K562 (cell line): ENCODE measurements around the gene MAP10. TPM values are rescaled to one million over a fixed set of nuclear protein-coding genes. Genes with fewer than 3 reads are reported as not detected.

Experiments used
- ATAC-seq: fragments of 200-7000 bp; cut with Tn5 transposase; 3 replicates; pipeline ENCODE4 v1.9.1; 2020; ENCODE audit warnings: moderate library complexity
- BruUV-seq: library from RNA; stranded (reverse); fragments of 400-500 nt; replicated peaks from 2 replicates; lab custom pipeline; 2021; lab: Mats Ljungman, UMichigan
- CTCF ChIA-PET: fragments of 300-600 bp; formaldehyde crosslinking; extraction: SDS; loops from one replicate; lab custom pipeline; 2021; ENCODE audit warnings: low intra/inter-chr PET ratio; lab: Yijun Ruan, JAX
- POLR2A ChIA-PET: fragments of 300-600, 350-650 bp; sonication (Branson Sonifier 250); formaldehyde crosslinking; extraction: SDS; loops from one replicate; lab custom pipeline; 2021; ENCODE audit warnings: antibody characterized with exemption, inconsistent platforms; lab: Yijun Ruan, JAX
- DNase-seq, 4 experiments: peaks; one replicate each; pipeline versions ENCODE4 v3.0.0 to v3.0.0-alpha.2; 2011 to 2018; ENCODE audit warnings: low spot score in 3 of 4, mixed read lengths in 3 of 4; ENCODE audit errors: extremely low read depth in 1 of 4
- FAIRE-seq: peaks from 2 replicates; lab custom pipeline; 2011; peaks lifted over from hg19 to GRCh38; lab: Jason Lieb, UNC
- H2AFZ ChIP-seq: 2 replicates; pipeline ENCODE4 v1.6.0; 2011; ENCODE audit warnings: low read depth, low read length, control low read depth, inconsistent platforms
- H3K27ac ChIP-seq: fragments of 200-600 bp; 3 replicates; pipeline ENCODE4 v1.8.0; 2011; ENCODE audit warnings: low read depth, mild to moderate bottlenecking, control low read depth, inconsistent platforms, low read length, moderate library complexity, mixed read lengths; ENCODE audit errors: extremely low read depth
- H3K27me3 ChIP-seq, 2 experiments: fragments of 300-600 bp in 1 of 2; 2 replicates in 1 of 2; 3 replicates in 1 of 2; pipeline versions ENCODE4 v1.6.0 to v1.8.0; 2011; ENCODE audit warnings: inconsistent platforms in 2 of 2, low read length in 2 of 2, mild to moderate bottlenecking in 1 of 2, mixed read lengths in 1 of 2, moderate library complexity in 1 of 2; ENCODE audit not compliant: control insufficient read depth in 2 of 2, insufficient read depth in 2 of 2
- H3K36me3 ChIP-seq: fragments of 300-600 bp; 3 replicates; pipeline ENCODE4 v1.8.0; 2011; ENCODE audit warnings: mild to moderate bottlenecking, low read length, inconsistent platforms; ENCODE audit not compliant: control insufficient read depth, insufficient read depth
- H3K4me1 ChIP-seq, 2 experiments: fragments of 200-600 bp in 1 of 2; replicated peaks in 1 of 2; 2 replicates in 1 of 2; 3 replicates in 1 of 2; pipeline versions ENCODE4 v1.5.1 to v1.8.0; 2011; ENCODE audit warnings: inconsistent platforms in 2 of 2, low read length in 2 of 2, mild to moderate bottlenecking in 1 of 2, mixed read lengths in 1 of 2, moderate library complexity in 1 of 2; ENCODE audit not compliant: control insufficient read depth in 2 of 2, insufficient read depth in 2 of 2
- H3K4me2 ChIP-seq: 2 replicates; pipeline ENCODE4 v1.6.1; 2011; ENCODE audit warnings: low read length, control low read depth, inconsistent platforms, mixed read lengths; ENCODE audit not compliant: insufficient read depth
- H3K4me3 ChIP-seq: fragments of 200-600 bp; sonication (generic), shearing (Covaris generic); 2 replicates; pipeline ENCODE4 v1.5.1; 2016; ENCODE audit warnings: control low read depth, inconsistent platforms
- H3K79me2 ChIP-seq: fragments of 200-600 bp; 3 replicates; pipeline ENCODE4 v1.8.0; 2011; ENCODE audit warnings: low read length, inconsistent platforms; ENCODE audit not compliant: control insufficient read depth, insufficient read depth
- H3K9ac ChIP-seq, 2 experiments: 2 replicates each; pipeline versions ENCODE4 v1.6.0 to v1.6.1; 2011; ENCODE audit warnings: low read depth in 2 of 2, low read length in 2 of 2, control low read depth in 1 of 2, inconsistent platforms in 1 of 2, mild to moderate bottlenecking in 1 of 2, mixed read lengths in 1 of 2; ENCODE audit not compliant: insufficient read depth in 1 of 2
- H3K9me1 ChIP-seq: one replicate; pipeline ENCODE4 v1.6.0; 2011; ENCODE audit warnings: inconsistent platforms, mild to moderate bottlenecking, low read length, moderate library complexity; ENCODE audit not compliant: control insufficient read depth, insufficient read depth
- H3K9me3 ChIP-seq: replicated peaks from 2 replicates; pipeline ENCODE4 v1.5.1; 2011; ENCODE audit warnings: low read depth, low read length, inconsistent platforms; ENCODE audit not compliant: control insufficient read depth, insufficient read depth
- H4K20me1 ChIP-seq: replicated peaks from 2 replicates; pipeline ENCODE4 v1.6.1; 2011; ENCODE audit warnings: low read length, inconsistent platforms, mixed read lengths; ENCODE audit not compliant: control insufficient read depth, insufficient read depth
- DLX4 ChIP-seq: fragments of 250-450 bp; sonication (Bioruptor Pico); IDR thresholded peaks from 2 replicates; pipeline ENCODE4 v1.6.1; 2021; ENCODE audit warnings: mild to moderate bottlenecking
- GATAD2A ChIP-seq: fragments of 450-650 bp; IDR thresholded peaks from 2 replicates; pipeline ENCODE4 v1.6.1; 2017
- NR3C1 ChIP-seq: sonication (generic); formaldehyde crosslinking; IDR thresholded peaks from 2 replicates; pipeline ENCODE4 v1.8.1; 2022; ENCODE audit warnings: missing genetic modification reagents
- RERE ChIP-seq: sonication (generic); formaldehyde crosslinking; IDR thresholded peaks from 2 replicates; pipeline ENCODE4 v1.8.0; 2023; ENCODE audit warnings: missing genetic modification reagents, mild to moderate bottlenecking, borderline replicate concordance
- WGBS: fragments of 100-300 bp; shearing (Covaris generic); methylation state at CpG from one replicate; pipeline ENCODE4 v1.1.6; 2016; ENCODE audit warnings: low coverage, mixed read lengths; ENCODE audit not compliant: insufficient coverage; ENCODE audit errors: missing lambda C conversion rate; 5-methylcytosine and 5-hydroxymethylcytosine counted together
- in situ Hi-C: fragments of 300-500 bp; cut with MboI; formaldehyde crosslinking; loops from 4 replicates; pipeline ENCODE4 v1.15.0; 2018; ENCODE audit warnings: inconsistent platforms, mixed read lengths
- intact Hi-C: fragments of 100-400 bp; cut with micrococcal nuclease; formaldehyde crosslinking; loops from 2 replicates; pipeline ENCODE4 v1.14.2; 2022
- polyA plus RNA-seq, 8 experiments: library from polyadenylated mRNA; depleted of rRNA in 4 of 8; stranded (reverse) in 5 of 8; unstranded in 3 of 8; fragments of >200 nt; fragmentation: Nextera tagmentation in 2 of 8; fragmentation: Illumina TruSeq in 1 of 8; extraction: Ambion mirVana in 2 of 8; extraction: Trizol in 1 of 8; gene quantifications; 2 replicates each; pipeline versions ENCODE4 v1.2.1 to v1.2.3, GENCODE V29; 2011 to 2014; ENCODE audit warnings: inconsistent platforms in 1 of 8, missing spikeins in 1 of 8
- total RNA-seq, 7 experiments: library from RNA; depleted of rRNA in 6 of 7; stranded (reverse); fragments of >200 nt in 6 of 7; fragmentation: Illumina TruSeq in 2 of 7; extraction: Trizol in 2 of 7; gene quantifications; 2 replicates each; pipeline versions ENCODE4 v1.2.1 to v1.2.3, GENCODE V29; 2011 to 2021; ENCODE audit warnings: low replicate concordance in 1 of 7

The MAP10 gene
- total and polyA plus RNA-seq, 9 of the 15 experiments (the other 6 are each of a cell fraction or from before 2014, with no cell fraction given): 0.11 to 0.98 (median 0.69) TPM

- TF ChIP-seq RERE (CRISPR knock-in tag) (no peak), NR3C1 (CRISPR knock-in tag) (no peak), DLX4 (CRISPR knock-in tag) (no peak), GATAD2A (no peak)
- no TSS peak for BruUV-seq
- Histone ChIP-seq H3K27ac (no peak overlapping the region), H3K36me3 (no peaks in the 10 kb centered on the region), H3K79me2 (no peaks in the 10 kb centered on the region), H3K4me1 (no peaks in the 10 kb centered on the region), H4K20me1 (no peaks in the 10 kb centered on the region), H2AFZ (no peak overlapping the region), H3K27me3 (peaks cover 0 to 6% of the 10 kb centered on the region in 2 experiments; a peak in 1 of 5 replicates), H3K9me1 (peaks cover 3% of the 10 kb centered on the region), H3K4me3 (no peak overlapping the region), H3K9ac (no peak overlapping the region), H3K4me2 (no peak overlapping the region), H3K9me3 (no peaks in the 10 kb centered on the region)
- POLR2A ChIA-PET: interaction anchor here (0.6 kb wide), 1 partner anchor 8 kb away, joined by 3 read pairs; no protein-coding TSS in a partner anchor
- no peak for FAIRE-seq
- in situ Hi-C loops: no loop called here
- CTCF ChIA-PET: no interaction called here
- 0% methylated on average over 7 of the region's 7 CpGs for WGBS
- ATAC-seq: no peak
- intact Hi-C loops: no loop called here
- DNase-seq: no peak
Measured at GRCh38 chr1:232788235-232788872, 16.9 kb upstream of the MAP10 start.
